ENCODE measurements around the gene SP4. TPM values are rescaled to one million over a fixed set of nuclear protein-coding genes. Genes with fewer than 3 reads are reported as not detected.

Gene SP4
- total RNA-seq, 1 experiment from 2014 or later = 15.9 TPM

DNA sequence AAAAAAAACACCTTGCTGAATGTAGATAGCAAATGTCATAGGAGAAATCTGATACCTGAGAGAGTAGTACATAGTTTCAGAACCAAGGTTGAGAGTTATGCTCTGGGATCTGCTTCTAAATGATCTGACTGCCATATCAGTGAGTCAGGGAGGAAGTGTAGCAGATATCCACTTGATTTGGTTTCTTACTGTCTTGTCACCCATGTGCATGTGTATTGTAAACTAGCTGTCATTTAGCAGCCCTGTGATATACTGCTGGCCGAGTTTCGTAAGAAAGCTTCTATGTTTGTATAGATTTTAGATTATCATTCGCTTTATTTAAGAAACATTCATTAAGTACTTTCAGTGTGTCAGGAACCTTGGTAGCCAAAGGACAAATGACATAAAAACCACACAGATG is 42.0 kb downstream of the SP4 start:
- no peak overlapping the region for H3K27ac Mint-ChIP-seq (ENCODE audit: unreplicated experiment)
- no peaks in the 10 kb centered on the region for H3K36me3 Mint-ChIP-seq (ENCODE audit: insufficient read depth, unreplicated experiment)
- H3K4me3 Mint-ChIP-seq (ENCODE audit: low read depth, unreplicated experiment) = no peak overlapping the region
- H3K27me3 Mint-ChIP-seq (ENCODE audit: unreplicated experiment) = no peaks in the 10 kb centered on the region
- no peak for DNase-seq
- CTCF ChIA-PET = interaction anchor here (0.7 kb wide), 1 partner anchor 1173 kb away, joined by 5 read pairs; no protein-coding TSS in a partner anchor
- BruUV-seq (replicated peaks) = no TSS peak
- H3K9me3 Mint-ChIP-seq (ENCODE audit: low read depth, unreplicated experiment) = no peaks in the 10 kb centered on the region
- H3K4me1 Mint-ChIP-seq (ENCODE audit: low read depth, unreplicated experiment) = no peaks in the 10 kb centered on the region
- TF ChIP-seq, protein P1, sequence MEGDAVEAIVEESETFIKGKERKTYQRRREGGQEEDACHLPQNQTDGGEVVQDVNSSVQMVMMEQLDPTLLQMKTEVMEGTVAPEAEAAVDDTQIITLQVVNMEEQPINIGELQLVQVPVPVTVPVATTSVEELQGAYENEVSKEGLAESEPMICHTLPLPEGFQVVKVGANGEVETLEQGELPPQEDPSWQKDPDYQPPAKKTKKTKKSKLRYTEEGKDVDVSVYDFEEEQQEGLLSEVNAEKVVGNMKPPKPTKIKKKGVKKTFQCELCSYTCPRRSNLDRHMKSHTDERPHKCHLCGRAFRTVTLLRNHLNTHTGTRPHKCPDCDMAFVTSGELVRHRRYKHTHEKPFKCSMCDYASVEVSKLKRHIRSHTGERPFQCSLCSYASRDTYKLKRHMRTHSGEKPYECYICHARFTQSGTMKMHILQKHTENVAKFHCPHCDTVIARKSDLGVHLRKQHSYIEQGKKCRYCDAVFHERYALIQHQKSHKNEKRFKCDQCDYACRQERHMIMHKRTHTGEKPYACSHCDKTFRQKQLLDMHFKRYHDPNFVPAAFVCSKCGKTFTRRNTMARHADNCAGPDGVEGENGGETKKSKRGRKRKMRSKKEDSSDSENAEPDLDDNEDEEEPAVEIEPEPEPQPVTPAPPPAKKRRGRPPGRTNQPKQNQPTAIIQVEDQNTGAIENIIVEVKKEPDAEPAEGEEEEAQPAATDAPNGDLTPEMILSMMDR (IDR thresholded peaks at IDR 0.05; ENCODE audit: unreplicated experiment) = no peak
- intact Hi-C loops (cut with micrococcal nuclease; ENCODE audit: unreplicated experiment) = no loop called here

DNA sequence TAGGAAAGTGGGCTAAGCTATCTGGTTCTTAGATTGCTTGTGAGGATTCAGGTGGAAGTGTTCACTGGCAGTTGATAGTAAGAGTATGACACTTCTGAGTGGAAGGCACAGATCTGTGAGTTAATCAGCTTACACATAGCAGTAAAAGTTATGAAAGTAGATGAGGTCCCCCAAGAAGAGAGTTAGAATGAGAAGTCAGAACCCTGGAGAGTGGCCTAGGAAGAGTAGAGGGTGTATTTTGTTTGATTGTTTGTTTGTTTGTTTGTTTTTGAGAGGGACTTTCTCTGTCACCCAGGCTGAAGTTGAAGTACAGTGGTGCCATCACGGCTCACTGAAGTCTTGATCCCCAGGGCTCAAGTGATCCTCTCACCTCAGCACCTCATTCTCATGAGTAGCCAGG is 44.1 kb downstream of the SP4 start:
- BruUV-seq (replicated peaks) = no TSS peak
- Mint-ChIP-seq H3K4me3 (ENCODE audit: low read depth, unreplicated experiment) (no peak overlapping the region), H3K9me3 (ENCODE audit: low read depth, unreplicated experiment) (no peaks in the 10 kb centered on the region), H3K27me3 (ENCODE audit: unreplicated experiment) (no peaks in the 10 kb centered on the region), H3K36me3 (ENCODE audit: insufficient read depth, unreplicated experiment) (no peaks in the 10 kb centered on the region), H3K27ac (ENCODE audit: unreplicated experiment) (no peak overlapping the region), H3K4me1 (ENCODE audit: low read depth, unreplicated experiment) (no peaks in the 10 kb centered on the region)
- intact Hi-C loops (cut with micrococcal nuclease; ENCODE audit: unreplicated experiment) = no loop called here
- CTCF ChIA-PET = no interaction called here
- DNase-seq = no peak
- TF ChIP-seq, protein P1 (IDR thresholded peaks at IDR 0.05; ENCODE audit: unreplicated experiment) = no peak

DNA sequence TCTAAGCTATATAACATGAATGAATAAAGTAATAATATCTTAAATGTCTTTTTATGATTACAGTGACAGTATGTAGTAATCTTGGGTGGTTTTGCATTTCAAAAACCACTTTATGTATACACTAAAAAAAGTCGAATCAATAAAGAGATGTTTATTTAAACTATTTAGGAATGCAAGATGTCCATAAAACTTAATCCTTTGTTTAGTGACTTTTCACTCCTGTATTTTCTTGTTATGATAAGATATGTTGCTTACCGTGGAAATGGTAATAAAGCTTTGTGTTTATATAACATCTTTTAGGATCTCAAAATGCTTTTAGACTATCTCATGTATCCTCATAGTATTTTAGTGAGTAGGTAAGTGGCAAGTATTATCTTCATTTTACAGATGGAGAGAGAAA is 48.5 kb downstream of the SP4 start:
- no peaks in the 10 kb centered on the region for H3K27me3 Mint-ChIP-seq (ENCODE audit: unreplicated experiment)
- BruUV-seq (replicated peaks) = no TSS peak
- DNase-seq = no peak
- no peak overlapping the region for H3K4me3 Mint-ChIP-seq (ENCODE audit: low read depth, unreplicated experiment)
- H3K36me3 Mint-ChIP-seq (ENCODE audit: insufficient read depth, unreplicated experiment) = no peaks in the 10 kb centered on the region
- CTCF ChIA-PET = interaction anchor here (0.7 kb wide), 1 partner anchor 193 kb away, joined by 7 read pairs; no protein-coding TSS in a partner anchor
- H3K4me1 Mint-ChIP-seq (ENCODE audit: low read depth, unreplicated experiment) = no peaks in the 10 kb centered on the region
- TF ChIP-seq, protein P1 (IDR thresholded peaks at IDR 0.05; ENCODE audit: unreplicated experiment) = no peak
- intact Hi-C loops (cut with micrococcal nuclease; ENCODE audit: unreplicated experiment) = no loop called here
- no peak overlapping the region for H3K27ac Mint-ChIP-seq (ENCODE audit: unreplicated experiment)
- H3K9me3 Mint-ChIP-seq (ENCODE audit: low read depth, unreplicated experiment) = no peaks in the 10 kb centered on the region

- no peak for DNase-seq
- Mint-ChIP-seq H3K36me3 (ENCODE audit: insufficient read depth, unreplicated experiment) (no peaks in the 10 kb centered on the region), H3K9me3 (ENCODE audit: low read depth, unreplicated experiment) (no peaks in the 10 kb centered on the region), H3K27ac (ENCODE audit: unreplicated experiment) (no peak overlapping the region), H3K27me3 (ENCODE audit: unreplicated experiment) (no peaks in the 10 kb centered on the region), H3K4me1 (ENCODE audit: low read depth, unreplicated experiment) (no peaks in the 10 kb centered on the region), H3K4me3 (ENCODE audit: low read depth, unreplicated experiment) (no peak overlapping the region)
- BruUV-seq (replicated peaks) = no TSS peak
- intact Hi-C loops (cut with micrococcal nuclease; ENCODE audit: unreplicated experiment) = no loop called here
- CTCF ChIA-PET = no interaction called here
- TF ChIP-seq, protein P1 (IDR thresholded peaks at IDR 0.05; ENCODE audit: unreplicated experiment) = no peak
These were observed 53.0 kb downstream of the SP4 start for GRCh38 chr7:21480693-21481403.
